Smooth muscle cell (in vitro differentiated cells): ENCODE data around the gene EPB41L4A. TPM values are rescaled to one million over a fixed set of nuclear protein-coding genes. Genes with fewer than 3 reads are reported as not detected.

ENCODE experiments used
- DNase-seq: peaks from one replicate; lab custom pipeline; 2025; ENCODE audit not compliant: unreplicated experiment; lab: John Stamatoyannopoulos, UW
- H2AFZ ChIP-seq: fragments of 200-600 bp; sonication (generic); 2 replicates; pipeline ENCODE4 v1.6.0; 2016; ENCODE audit warnings: antibody characterized with exemption, low read depth, mild to moderate bottlenecking
- H3F3A ChIP-seq: fragments of 200-600 bp; sonication (generic); 2 replicates; pipeline ENCODE4 v1.6.0; 2017; ENCODE audit warnings: antibody characterized with exemption, low read depth
- H3K27ac ChIP-seq: fragments of 200-600 bp; sonication (generic); 2 replicates; pipeline ENCODE4 v1.5.1; 2016; ENCODE audit warnings: low read depth, mild to moderate bottlenecking
- H3K27me3 ChIP-seq: fragments of 200-600 bp; sonication (generic); 2 replicates; pipeline ENCODE4 v1.6.1; 2016; ENCODE audit warnings: low read depth, mild to moderate bottlenecking
- H3K36me3 ChIP-seq: fragments of 200-600 bp; sonication (generic); 2 replicates; pipeline ENCODE4 v1.5.1; 2016; ENCODE audit warnings: low read depth
- H3K4me1 ChIP-seq: fragments of 200-600 bp; sonication (generic); 2 replicates; pipeline ENCODE4 v1.5.1; 2016; ENCODE audit warnings: low read depth
- H3K4me2 ChIP-seq: fragments of 200-600 bp; sonication (generic); 2 replicates; pipeline ENCODE4 v1.6.0; 2016; ENCODE audit warnings: mild to moderate bottlenecking
- H3K4me3 ChIP-seq: fragments of 200-600 bp; sonication (generic); 2 replicates; pipeline ENCODE4 v1.5.1; 2016; ENCODE audit warnings: mild to moderate bottlenecking
- H3K79me2 ChIP-seq: fragments of 200-600 bp; sonication (generic); 2 replicates; pipeline ENCODE4 v1.6.0; 2016; ENCODE audit warnings: low read depth, mild to moderate bottlenecking
- H3K9ac ChIP-seq: fragments of 200-600 bp; sonication (generic); 2 replicates; pipeline ENCODE4 v1.6.0; 2016; ENCODE audit warnings: low read depth
- H3K9me3 ChIP-seq: fragments of 200-600 bp; sonication (generic); replicated peaks from 2 replicates; pipeline ENCODE4 v1.5.1; 2016; ENCODE audit warnings: low read depth
- H4K20me1 ChIP-seq: fragments of 200-600 bp; sonication (generic); 2 replicates; pipeline ENCODE4 v1.6.0; 2016; ENCODE audit warnings: low read depth
- CTCF ChIP-seq: fragments of 200-600 bp; sonication (generic); IDR thresholded peaks from 2 replicates; pipeline ENCODE4 v1.5.1; 2017; ENCODE audit warnings: borderline replicate concordance, mild to moderate bottlenecking, antibody characterized with exemption; ENCODE audit not compliant: insufficient read depth, poor library complexity, severe bottlenecking
- WGBS: methylation state at CpG from one replicate; pipeline ENCODE4 v1.1.7; 2016; ENCODE audit warnings: low lambda C conversion rate; 5-methylcytosine and 5-hydroxymethylcytosine counted together
- polyA plus RNA-seq: library from polyadenylated mRNA; unstranded; fragments of >200 nt; fragmentation: Nextera tagmentation; extraction: Ambion mirVana; gene quantifications from 2 replicates; pipeline ENCODE4 v1.2.1, GENCODE V29; 2016
- total RNA-seq: library from RNA; depleted of rRNA; stranded (reverse); fragments of >200 nt; gene quantifications from 2 replicates; pipeline ENCODE4 v1.2.3, GENCODE V29; 2014

The EPB41L4A gene
- total and polyA plus RNA-seq, 2 experiments from 2014 or later: 2.9 to 8.9 TPM

GRCh38 chr5:112306956-112307355, 112.1 kb downstream of the EPB41L4A start:
- Histone ChIP-seq H3K4me3 (no peak overlapping the region), H3K79me2 (no peaks in the 10 kb centered on the region), H3F3A (no peaks in the 10 kb centered on the region), H3K4me1 (no peaks in the 10 kb centered on the region), H2AFZ (no peak overlapping the region), H3K9me3 (no peaks in the 10 kb centered on the region), H3K27me3 (no peaks in the 10 kb centered on the region), H3K9ac (no peak overlapping the region), H3K27ac (no peak overlapping the region), H3K4me2 (no peak overlapping the region), H4K20me1 (no peaks in the 10 kb centered on the region), H3K36me3 (no peaks in the 10 kb centered on the region)
- WGBS: 83% methylated on average over 2 of the region's 2 CpGs
- no peak for TF ChIP-seq CTCF
- DNase-seq: no peak

GRCh38 chr5:112304743-112305142, 114.3 kb downstream of the EPB41L4A start:
- Histone ChIP-seq H3F3A (no peaks in the 10 kb centered on the region), H4K20me1 (no peaks in the 10 kb centered on the region), H3K27me3 (no peaks in the 10 kb centered on the region), H3K9me3 (no peaks in the 10 kb centered on the region), H3K27ac (no peak overlapping the region), H3K36me3 (no peaks in the 10 kb centered on the region), H3K79me2 (no peaks in the 10 kb centered on the region), H3K9ac (no peak overlapping the region), H3K4me1 (no peaks in the 10 kb centered on the region), H3K4me3 (no peak overlapping the region), H3K4me2 (no peak overlapping the region), H2AFZ (no peak overlapping the region)
- DNase-seq: no peak
- no peak for TF ChIP-seq CTCF
- whole genome bisulfite sequencing: 96% methylated on average over 2 of the region's 2 CpGs

GRCh38 chr5:112303685-112304084, 115.4 kb downstream of the EPB41L4A start:
- H3K9me3 ChIP-seq: peaks cover 4% of the 10 kb centered on the region
- no peaks in the 10 kb centered on the region for H3K79me2 ChIP-seq
- no peaks in the 10 kb centered on the region for H3K36me3 ChIP-seq
- H3K4me1 ChIP-seq: no peaks in the 10 kb centered on the region
- no peak overlapping the region for H2AFZ ChIP-seq
- no peak for DNase-seq
- WGBS: 97% methylated on average over 4 of the region's 4 CpGs
- H3K9ac ChIP-seq: no peak overlapping the region
- H3F3A ChIP-seq: no peaks in the 10 kb centered on the region
- H3K4me2 ChIP-seq: no peak overlapping the region
- no peaks in the 10 kb centered on the region for H4K20me1 ChIP-seq
- no peaks in the 10 kb centered on the region for H3K27me3 ChIP-seq
- H3K27ac ChIP-seq: no peak overlapping the region
- no peak for TF ChIP-seq CTCF
- H3K4me3 ChIP-seq: no peak overlapping the region

GRCh38 chr5:112294126-112294525, 125.0 kb downstream of the EPB41L4A start:
- Histone ChIP-seq H3K4me3 (no peak overlapping the region), H3K27ac (no peak overlapping the region), H3K4me1 (no peaks in the 10 kb centered on the region), H3F3A (no peaks in the 10 kb centered on the region), H3K36me3 (no peaks in the 10 kb centered on the region), H3K9me3 (peaks cover 7% of the 10 kb centered on the region), H4K20me1 (no peaks in the 10 kb centered on the region), H3K79me2 (no peaks in the 10 kb centered on the region), H3K9ac (no peak overlapping the region), H3K27me3 (no peaks in the 10 kb centered on the region), H3K4me2 (no peak overlapping the region), H2AFZ (no peak overlapping the region)
- no peak for DNase-seq
- TF ChIP-seq CTCF: no peak
- WGBS: 94% methylated on average over 5 of the region's 5 CpGs
